MM.1S (cell line): ENCODE measurements around the gene PARK7.

Source experiments
- EZH2 ChIP-seq: fragments of 300-600 bp; sonication (generic); optimal IDR thresholded peaks from 2 replicates; pipeline ENCODE3; 2017; ENCODE audit warnings: low read depth, mild to moderate bottlenecking, antibody characterized with exemption, low read length, mixed read lengths
- EZH2phosphoT487 ChIP-seq: fragments of 300-600 bp; sonication (generic); IDR thresholded peaks from 2 replicates; pipeline ENCODE4 v1.6.1; 2018; ENCODE audit warnings: antibody characterized with exemption, low read length
- TF ChIP-seq, protein P1 (sequence below): fragments of 300-600 bp; sonication (generic); IDR thresholded peaks from 2 replicates; pipeline ENCODE4 v1.5.1; 2016; ENCODE audit warnings: antibody characterized with exemption, low read length, mixed read lengths

DNA sequence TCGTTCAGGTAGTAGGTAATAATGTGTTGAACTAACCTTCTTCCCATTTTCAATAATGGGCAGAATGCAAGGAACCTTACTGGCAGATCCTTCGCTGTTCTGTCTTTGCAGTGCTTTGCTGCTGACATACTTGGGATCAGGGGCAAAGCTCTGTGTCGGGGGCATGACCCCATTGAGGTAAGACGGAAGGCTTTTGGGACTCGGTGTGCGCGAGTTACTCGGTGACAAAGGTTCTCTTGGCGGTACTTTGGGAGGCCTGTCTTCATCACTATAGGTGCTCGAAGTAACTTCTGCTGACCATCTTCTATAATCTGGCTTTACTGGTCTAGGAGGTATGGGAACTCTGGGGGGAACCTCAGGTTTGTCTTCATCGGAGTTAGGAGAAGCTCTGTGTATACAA, 51.9 kb downstream of the PARK7 start:
- TF ChIP-seq, protein P1, sequence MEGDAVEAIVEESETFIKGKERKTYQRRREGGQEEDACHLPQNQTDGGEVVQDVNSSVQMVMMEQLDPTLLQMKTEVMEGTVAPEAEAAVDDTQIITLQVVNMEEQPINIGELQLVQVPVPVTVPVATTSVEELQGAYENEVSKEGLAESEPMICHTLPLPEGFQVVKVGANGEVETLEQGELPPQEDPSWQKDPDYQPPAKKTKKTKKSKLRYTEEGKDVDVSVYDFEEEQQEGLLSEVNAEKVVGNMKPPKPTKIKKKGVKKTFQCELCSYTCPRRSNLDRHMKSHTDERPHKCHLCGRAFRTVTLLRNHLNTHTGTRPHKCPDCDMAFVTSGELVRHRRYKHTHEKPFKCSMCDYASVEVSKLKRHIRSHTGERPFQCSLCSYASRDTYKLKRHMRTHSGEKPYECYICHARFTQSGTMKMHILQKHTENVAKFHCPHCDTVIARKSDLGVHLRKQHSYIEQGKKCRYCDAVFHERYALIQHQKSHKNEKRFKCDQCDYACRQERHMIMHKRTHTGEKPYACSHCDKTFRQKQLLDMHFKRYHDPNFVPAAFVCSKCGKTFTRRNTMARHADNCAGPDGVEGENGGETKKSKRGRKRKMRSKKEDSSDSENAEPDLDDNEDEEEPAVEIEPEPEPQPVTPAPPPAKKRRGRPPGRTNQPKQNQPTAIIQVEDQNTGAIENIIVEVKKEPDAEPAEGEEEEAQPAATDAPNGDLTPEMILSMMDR = no peak
- TF ChIP-seq EZH2 (no peak), EZH2phosphoT487 (no peak)
